Chondrocyte (in vitro differentiated cells): ENCODE measurements around the gene RANBP3. TPM values are rescaled to one million over a fixed set of nuclear protein-coding genes. Genes with fewer than 3 reads are reported as not detected.
"Not testable (repeated sequence)": the region's sequence is repeated elsewhere in the genome, so short reads cannot be mapped to it uniquely, and the experiment has no call there.

Source experiments
- DNase-seq: peaks from one replicate; pipeline ENCODE4 v3.0.0; 2021; ENCODE audit warnings: mixed read lengths, low spot score
- H3K27ac Mint-ChIP-seq: one replicate; pipeline ENCODE4 v1.8.0; 2021; ENCODE audit warnings: mild to moderate bottlenecking, moderate library complexity, mixed read lengths; ENCODE audit not compliant: unreplicated experiment
- H3K27me3 Mint-ChIP-seq: 2 replicates; pipeline ENCODE4 v1.8.0; 2021; ENCODE audit warnings: low read depth, mixed read lengths
- H3K36me3 Mint-ChIP-seq: 2 replicates; pipeline ENCODE4 v1.8.0; 2021; ENCODE audit warnings: low read depth, mixed read lengths
- H3K4me1 Mint-ChIP-seq: 2 replicates; pipeline ENCODE4 v1.8.0; 2021; ENCODE audit warnings: low read depth, mild to moderate bottlenecking, mixed read lengths
- H3K4me3 Mint-ChIP-seq: one replicate; pipeline ENCODE4 v1.8.0; 2021; ENCODE audit warnings: mild to moderate bottlenecking, moderate library complexity, mixed read lengths; ENCODE audit not compliant: unreplicated experiment
- H3K9me3 Mint-ChIP-seq: 2 replicates; pipeline ENCODE4 v1.8.0; 2021; ENCODE audit warnings: low read depth, mixed read lengths
- CTCF ChIP-seq: fragments of 200-600 bp; sonication (generic); IDR thresholded peaks from 2 replicates; pipeline ENCODE4 v1.5.0; 2021; ENCODE audit warnings: antibody characterized with exemption, mild to moderate bottlenecking, moderate library complexity
- total RNA-seq: library from RNA; stranded (reverse); gene quantifications from 3 replicates; pipeline ENCODE4 v1.2.1, GENCODE V29; 2021

RANBP3 gene
- total RNA-seq, 1 donor from 2014 or later: 53.5 TPM

- H3K36me3 Mint-ChIP-seq: peaks cover 13% of the 10 kb centered on the region
- no peak for TF ChIP-seq CTCF
- no peaks in the 10 kb centered on the region for H3K9me3 Mint-ChIP-seq
- H3K27ac Mint-ChIP-seq: no peak overlapping the region
- H3K27me3 Mint-ChIP-seq: no peaks in the 10 kb centered on the region
- peaks cover 4% of the 10 kb centered on the region for H3K4me1 Mint-ChIP-seq
- H3K4me3 Mint-ChIP-seq: no peak overlapping the region
- peak; percentile 79 for DNase-seq
Observed at GRCh38 chr19:6011206-6011605, 33.3 kb upstream of the RANBP3 start.

DNA sequence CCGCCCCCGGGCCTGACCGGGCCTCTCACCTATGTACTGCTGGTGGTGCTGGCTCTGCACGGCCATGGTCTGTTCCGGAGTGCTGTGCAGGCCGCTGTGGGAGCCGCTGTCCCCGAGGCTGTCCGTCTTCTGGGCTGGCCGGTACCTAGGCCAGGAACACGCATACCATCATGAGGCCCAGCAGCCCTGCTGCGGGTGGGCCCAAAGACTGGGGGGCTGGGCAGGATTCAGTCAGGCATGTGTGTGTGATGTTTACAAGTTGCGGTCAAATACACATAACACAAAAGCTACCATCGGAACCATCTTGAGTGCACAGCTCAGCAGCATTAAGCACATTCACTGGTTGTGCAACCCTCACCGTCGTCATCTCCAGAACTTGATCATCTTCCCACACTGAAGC is 32.2 kb upstream of the RANBP3 start:
- H3K27me3 Mint-ChIP-seq: no peaks in the 10 kb centered on the region
- no peak overlapping the region for H3K27ac Mint-ChIP-seq
- no peak overlapping the region for H3K4me3 Mint-ChIP-seq
- peaks cover 4% of the 10 kb centered on the region for H3K4me1 Mint-ChIP-seq
- H3K9me3 Mint-ChIP-seq: no peaks in the 10 kb centered on the region
- DNase-seq: peak; percentile 81
- peaks cover 13% of the 10 kb centered on the region for H3K36me3 Mint-ChIP-seq
- no peak for TF ChIP-seq CTCF

GRCh38 chr19:6007866-6008265 is 29.9 kb upstream of the RANBP3 start:
- Mint-ChIP-seq H3K4me1 (no peaks in the 10 kb centered on the region), H3K27me3 (no peaks in the 10 kb centered on the region), H3K36me3 (peaks cover 13% of the 10 kb centered on the region), H3K9me3 (no peaks in the 10 kb centered on the region), H3K27ac (no peak overlapping the region), H3K4me3 (no peak overlapping the region)
- DNase-seq: no peak
- TF ChIP-seq CTCF: no peak

DNA sequence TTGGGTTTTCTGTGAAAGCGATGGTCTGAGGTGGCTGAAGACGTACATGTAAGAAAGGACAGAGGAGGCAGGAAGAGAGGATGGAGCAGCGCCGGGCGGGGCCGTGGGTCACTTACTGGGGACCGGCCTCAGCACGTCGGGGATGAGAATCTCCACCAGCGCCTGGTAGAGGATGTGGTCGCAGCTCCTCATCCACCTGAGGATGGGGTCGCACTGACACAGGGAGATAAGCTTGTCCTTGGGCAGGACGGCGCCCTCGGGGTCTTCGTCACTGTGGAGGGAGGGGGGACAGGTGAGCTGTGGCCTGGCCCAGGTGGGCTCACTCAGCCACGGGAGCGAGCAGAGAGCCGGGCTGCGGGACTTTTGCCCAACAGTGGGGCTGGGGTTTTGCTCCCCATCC is 29.0 kb upstream of the RANBP3 start:
- Mint-ChIP-seq H3K27me3 (no peaks in the 10 kb centered on the region), H3K27ac (no peak overlapping the region), H3K9me3 (no peaks in the 10 kb centered on the region), H3K4me1 (no peaks in the 10 kb centered on the region), H3K36me3 (peaks cover 18% of the 10 kb centered on the region), H3K4me3 (no peak overlapping the region)
- no peak for DNase-seq
- no peak for TF ChIP-seq CTCF

GRCh38 chr19:6006070-6006446 is 28.1 kb upstream of the RANBP3 start:
- H3K9me3 Mint-ChIP-seq, H3K27ac Mint-ChIP-seq, H3K4me3 Mint-ChIP-seq, H3K4me1 Mint-ChIP-seq, DNase-seq, H3K27me3 Mint-ChIP-seq: not testable (repeated sequence)
- H3K36me3 Mint-ChIP-seq: peaks cover 18% of the 10 kb centered on the region

DNA sequence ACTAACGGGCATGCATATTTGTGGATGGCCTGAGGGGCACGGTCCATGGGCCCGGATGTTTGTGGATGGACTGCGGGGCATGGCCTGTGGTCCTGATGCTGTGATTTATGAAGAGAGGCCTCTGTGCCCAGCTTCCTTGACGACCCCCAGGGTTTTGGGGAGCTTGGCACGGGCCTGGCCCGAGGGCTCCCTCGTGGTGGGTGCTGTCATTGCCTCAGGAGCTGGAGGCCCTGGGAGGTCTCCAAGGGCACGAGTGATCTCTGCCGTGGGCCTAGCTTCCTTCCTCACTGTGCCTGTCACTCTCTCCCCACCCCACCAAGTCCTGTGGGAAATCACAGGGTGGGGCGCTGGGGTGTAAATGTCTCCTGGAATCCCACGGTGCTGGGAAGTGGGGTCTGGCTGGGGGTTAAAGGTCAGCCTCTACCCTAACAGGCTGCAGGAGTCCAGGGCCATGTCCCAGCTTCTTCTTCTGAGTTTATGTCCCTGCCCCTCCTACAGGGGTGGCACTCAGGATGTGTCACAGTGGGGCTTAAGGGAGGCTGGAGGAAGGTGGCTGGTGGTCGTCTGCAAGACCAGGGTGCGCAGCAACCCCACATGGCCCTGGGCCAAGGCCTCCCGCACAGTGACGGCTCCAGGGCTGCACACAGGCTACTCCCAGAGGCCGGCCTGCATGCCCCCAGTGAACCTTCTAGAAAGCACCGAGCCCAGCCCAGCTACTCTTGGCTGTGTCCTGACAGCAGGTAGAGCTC is 27.6 kb upstream of the RANBP3 start:
- Mint-ChIP-seq H3K4me1 (no peaks in the 10 kb centered on the region), H3K36me3 (peaks cover 19% of the 10 kb centered on the region), H3K4me3 (no peak overlapping the region), H3K9me3 (no peaks in the 10 kb centered on the region), H3K27me3 (no peaks in the 10 kb centered on the region), H3K27ac (no peak overlapping the region)
- TF ChIP-seq CTCF: no peak
- DNase-seq: no peak
